ENCODE data around the gene ADCY1.

ADCY1 gene

DNA sequence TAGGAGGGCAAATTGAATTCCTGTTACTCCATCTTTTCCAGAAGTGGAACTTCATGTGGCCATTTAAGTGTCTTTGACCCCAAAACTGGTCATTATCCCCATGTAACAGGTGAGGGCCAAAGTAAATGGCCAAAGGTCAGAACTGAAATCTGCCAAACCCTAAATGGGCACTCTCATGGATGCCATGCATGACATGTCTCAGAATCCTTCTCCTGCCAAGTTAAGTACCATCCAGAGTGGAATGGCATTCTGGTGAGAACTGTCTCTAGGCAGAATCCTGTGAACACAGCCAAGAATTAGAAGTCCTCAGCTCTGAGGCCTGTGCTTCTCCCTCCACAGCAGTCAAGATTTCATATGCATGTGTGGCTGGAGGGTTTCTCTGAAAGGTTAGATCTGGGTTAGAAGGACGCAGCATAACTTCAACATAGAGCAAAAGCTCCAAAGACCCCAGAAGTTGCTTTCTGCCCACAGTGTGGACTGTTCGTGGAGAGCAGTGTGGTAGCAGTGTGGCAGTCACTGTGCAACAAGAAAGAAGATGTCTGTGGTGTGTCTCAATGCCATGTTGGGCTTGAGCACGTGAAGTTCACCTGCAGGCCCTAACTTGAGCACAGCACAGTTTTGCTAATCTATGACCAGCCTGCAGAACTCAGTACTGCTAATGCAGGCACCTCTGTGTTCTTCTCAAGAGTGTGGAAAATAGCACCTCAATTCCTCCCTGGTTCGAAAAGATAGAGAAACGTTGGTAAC, 121.3 kb downstream of the ADCY1 start:
- DNase-seq (ENCODE audit: low spot score) = no peak

DNA sequence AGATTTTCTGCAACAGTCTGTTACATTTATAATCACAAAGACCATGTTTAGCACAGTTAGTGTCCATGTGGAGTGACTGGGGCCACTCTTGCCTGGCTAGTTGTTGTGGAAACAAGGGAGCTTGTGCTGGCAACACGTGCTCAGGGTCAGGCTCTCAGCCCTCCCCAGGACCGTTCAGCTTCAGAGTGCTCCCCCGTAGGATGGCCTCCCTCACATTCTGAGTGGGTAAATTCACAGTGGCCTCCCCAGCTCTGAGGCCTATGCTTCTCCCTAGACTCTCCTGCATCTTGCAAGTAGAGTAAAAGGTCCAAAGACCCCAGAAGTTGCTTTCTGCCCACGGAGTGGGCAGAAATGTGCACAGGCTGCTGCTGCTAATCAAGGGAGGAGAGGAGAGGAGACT, 122.3 kb downstream of the ADCY1 start:
- DNase-seq (ENCODE audit: low spot score) = no peak

DNA sequence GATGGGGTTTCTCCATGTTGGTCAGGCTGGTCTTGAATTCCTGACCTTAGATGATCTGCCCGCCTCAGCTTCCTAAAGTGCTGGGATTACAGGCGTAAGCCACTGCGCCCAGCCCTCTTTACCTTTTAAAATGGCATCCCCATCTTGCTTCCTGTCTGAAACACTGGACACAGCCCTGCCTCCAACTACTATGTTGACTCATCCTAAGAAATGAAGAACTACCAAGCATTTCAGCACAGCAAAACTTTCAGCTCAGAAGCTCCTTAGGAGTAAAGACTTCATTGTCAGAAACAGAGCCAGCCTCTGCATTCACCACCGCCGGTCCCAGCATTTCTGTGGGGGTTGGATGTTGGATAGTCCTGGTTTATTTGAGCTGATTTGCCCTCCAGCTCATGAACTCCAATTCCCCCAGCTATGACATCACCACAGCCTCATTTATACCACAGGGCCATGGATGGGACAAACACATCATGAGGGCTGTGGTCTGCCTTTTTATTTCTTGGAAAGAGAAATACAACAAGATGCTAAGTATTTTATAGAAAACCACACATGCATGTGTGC, 123.5 kb downstream of the ADCY1 start:
- DNase-seq (ENCODE audit: low spot score) = peak; percentile 41

DNA sequence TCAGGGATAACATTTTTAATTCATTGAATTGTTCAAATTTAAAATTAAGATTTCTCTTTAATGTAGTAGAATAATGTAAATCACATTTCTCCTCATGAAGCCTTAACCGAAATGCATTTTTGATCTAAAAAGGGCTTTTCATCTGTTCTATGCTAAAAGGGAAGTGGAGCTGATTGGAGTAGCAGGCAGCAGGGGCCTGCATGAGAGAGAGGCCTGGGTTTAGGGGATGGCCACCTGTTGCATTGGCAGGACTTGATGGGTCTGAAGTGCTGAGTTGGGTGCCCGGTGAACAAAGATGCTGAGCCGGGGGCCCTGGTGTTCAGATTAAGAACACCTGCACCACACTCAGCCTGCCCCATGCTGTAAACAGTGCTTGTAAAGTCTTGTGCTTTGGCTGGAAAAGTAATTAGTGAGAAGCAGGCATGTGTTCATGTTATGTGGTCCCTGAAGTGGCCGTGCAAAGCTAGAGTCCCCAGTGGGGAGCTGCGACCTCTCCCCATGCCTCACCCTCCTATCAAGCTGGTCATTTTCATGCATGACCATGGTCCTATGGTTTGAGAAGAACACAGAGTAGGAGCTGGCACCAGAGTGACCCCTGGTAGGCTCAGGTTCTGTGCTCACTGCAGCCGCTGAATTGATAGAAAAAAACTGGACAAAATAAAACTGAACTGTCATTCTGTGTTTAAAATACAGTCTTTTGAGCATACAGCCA, 124.3 kb downstream of the ADCY1 start:
- no peak for DNase-seq (ENCODE audit: low spot score)

DNA sequence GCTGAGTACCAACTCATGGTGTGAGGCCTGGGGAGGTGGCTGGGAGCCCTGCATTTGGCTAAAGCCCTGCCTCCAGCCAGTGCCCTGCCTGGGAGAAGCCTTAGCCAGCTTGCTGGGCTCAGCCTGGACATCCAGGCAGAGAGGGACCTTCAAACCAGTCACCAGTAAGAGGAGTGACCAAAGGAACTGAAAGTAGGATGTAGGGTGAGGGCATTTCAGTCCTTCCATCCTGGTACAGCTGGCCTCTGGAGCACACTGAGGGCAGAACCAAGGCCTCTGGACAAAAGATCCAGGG, 124.8 kb downstream of the ADCY1 start:
- no peak for DNase-seq (ENCODE audit: low spot score)

DNA sequence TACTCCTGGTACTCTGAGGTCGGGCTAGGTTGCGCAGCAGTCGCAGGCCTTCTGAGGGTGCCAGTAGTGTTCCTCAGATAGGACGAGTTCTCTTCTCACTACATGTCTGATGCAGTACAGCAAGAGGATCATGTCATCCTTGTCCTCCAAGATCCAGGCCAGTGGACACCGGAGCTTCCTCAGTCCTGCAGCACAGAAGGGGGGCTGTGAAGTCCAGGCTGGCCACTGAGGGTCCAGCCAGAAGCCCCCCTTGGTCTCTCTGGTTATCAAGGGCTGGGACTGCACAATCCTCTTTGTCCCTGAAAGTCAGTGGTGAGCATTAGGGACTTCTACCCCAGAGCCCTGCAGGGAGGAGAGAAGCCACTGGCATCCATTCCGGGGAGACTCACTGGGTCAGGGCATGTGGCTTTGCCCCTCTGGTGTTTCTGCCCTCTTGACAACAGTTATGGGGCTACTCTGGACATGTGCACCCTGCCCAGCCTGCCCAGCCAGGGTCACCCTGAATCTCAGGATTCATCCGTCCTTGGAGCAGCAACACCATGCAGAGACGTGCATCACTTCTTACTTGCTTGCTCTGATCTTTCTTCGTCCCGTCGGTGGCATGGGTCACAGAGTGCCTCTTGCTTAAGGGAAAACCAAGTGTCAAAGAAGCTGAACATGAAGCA, 125.7 kb downstream of the ADCY1 start:
- DNase-seq (ENCODE audit: low spot score) = no peak

DNA sequence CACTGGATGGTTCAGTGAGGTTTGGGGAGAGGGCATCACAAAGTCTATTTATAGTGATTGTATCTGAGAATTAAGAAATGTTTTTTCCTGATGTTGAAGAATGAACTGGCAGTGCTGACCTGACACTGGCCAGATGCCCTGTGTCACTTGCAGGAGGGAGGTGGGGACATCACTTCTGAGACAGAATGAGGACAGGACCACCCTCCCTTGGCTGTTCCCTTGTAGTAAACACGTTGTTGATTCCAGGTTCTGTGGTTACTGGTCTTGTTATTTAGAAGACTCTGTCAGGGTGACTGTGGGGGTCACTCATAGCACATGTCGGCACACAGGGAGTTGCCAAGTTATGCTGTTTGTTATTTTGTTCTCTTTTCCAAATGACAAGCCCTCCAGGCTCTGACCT, 126.4 kb downstream of the ADCY1 start:
- DNase-seq (ENCODE audit: low spot score) = no peak

DNA sequence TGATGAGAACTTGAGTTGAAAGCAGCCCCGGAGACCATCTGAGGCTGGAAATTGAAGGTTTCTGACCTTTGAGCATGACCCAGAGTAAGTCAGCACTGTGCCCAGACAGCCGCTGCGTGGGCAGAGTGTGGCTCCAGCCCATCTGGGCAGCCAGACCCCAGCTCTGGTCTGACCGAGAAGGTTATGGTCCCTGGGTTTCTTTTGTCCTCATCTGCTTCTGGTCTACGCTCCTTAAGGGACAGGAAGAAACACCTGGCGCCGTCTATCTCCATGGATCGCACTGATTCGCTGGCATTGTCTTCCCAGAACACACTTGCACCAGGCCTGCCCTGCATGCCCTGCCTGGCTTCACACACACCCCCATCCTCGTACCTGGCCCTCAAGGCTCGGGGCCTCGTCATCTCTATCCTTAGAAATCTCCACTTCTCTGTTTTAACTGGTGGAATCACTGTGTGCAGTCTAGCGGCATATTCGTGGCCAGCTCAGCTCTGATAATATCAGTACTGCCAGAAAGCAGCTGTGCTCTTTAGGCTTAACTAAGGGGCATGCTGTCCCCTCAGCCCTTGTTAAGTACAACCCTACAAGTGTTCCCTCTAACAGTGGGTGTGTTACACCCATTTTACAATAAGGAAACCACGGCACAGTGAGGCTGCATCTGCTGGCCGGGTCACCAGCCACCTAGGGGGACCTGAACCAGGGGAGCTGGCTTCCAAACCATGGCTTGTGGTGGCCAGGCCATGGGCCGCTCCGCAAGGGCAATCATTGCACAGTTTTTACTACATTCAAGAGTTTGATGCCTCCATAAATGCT, 127.7 kb downstream of the ADCY1 start:
- no peak for DNase-seq (ENCODE audit: low spot score)

DNA sequence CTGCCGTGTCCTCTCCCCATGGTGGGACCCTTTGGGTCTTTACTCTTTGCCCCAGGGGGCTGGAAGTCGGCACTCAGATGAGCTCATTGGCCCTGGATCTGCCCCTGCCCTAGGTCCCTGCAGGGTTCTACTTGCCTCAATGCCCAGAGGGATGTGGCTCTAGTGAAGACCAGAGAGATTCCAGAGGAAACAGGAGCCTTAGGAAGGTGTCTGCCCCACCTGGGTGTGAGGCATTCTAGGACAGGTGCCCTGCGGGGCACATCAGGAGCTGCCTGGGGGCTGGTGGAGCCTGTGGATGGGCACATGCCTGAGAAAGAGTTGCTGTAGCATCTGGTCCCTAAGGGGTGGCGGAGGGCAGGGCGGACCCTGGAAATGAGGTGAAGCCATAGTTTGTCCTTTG, 128.6 kb downstream of the ADCY1 start:
- DNase-seq (ENCODE audit: low spot score) = no peak

DNA sequence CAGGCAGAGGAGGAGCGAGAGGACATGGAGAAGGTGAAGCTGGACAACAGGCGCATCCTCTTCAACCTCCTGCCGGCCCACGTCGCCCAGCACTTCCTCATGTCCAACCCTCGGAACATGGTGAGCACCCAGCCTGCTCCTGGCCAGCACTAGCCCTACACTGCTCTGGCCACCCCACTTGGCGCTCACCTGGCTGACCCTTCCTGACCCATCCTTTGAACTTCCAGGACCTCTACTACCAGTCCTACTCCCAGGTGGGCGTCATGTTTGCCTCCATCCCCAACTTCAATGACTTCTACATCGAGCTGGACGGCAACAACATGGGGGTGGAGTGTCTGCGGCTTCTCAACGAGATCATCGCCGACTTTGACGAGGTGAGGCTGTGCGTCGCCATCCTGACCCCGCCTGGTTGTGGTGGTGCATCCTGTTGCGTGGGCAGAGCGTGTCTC, 129.2 kb downstream of the ADCY1 start:
- DNase-seq (ENCODE audit: low spot score) = no peak

DNA sequence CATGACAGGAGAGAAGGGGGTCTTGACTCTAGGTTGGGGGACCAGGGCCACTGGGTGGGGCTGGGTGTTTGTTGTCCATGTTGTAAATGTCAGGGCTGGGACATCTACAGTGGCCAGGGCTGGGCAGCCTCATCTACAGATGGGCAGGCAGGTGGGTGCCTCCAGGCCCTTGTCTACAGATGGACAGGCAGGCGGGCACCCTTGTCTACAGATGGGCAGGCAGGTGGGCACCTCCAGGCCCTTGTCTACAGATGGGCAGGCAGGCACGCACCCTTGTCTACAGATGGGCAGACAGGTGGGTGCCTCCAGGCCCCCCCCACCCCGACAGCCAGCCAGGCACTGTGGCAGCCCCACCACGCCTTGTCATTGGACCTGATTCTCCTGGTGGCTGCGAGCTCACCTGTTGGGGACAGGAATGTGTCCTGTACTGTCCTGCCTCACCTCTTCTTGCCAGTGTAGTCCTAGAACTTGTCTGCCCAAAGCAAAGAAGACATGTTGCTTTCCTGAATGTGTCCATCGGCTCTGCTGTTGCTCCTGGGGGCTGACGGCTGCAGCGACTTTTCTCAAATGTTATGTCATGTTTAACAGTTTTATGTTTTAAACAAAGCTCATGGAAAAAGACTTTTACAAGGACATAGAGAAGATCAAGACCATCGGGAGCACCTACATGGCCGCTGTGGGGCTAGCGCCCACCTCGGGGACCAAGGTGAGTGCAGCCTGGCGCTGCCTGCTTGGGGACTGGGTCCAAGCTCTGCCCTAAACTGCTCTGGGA, 129.9 kb downstream of the ADCY1 start:
- no peak for DNase-seq (ENCODE audit: low spot score)

DNA sequence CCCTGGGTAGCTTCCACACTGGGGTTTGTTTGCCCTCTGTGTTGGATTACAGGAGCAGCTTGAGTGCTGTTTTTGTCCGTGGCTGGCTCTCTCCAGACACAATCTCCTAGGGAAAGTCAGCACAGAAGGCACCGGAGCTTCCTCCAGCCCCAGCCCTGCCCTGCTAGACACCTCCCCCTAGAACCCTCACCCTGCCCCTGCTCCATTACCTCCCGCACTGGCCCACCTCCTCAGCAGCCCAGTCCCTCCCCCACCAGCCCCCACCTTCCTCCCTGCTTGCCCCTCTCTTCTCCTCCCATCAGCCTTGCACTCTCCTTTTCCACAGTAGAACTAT, 130.5 kb downstream of the ADCY1 start:
- no peak for DNase-seq (ENCODE audit: low spot score)

DNA sequence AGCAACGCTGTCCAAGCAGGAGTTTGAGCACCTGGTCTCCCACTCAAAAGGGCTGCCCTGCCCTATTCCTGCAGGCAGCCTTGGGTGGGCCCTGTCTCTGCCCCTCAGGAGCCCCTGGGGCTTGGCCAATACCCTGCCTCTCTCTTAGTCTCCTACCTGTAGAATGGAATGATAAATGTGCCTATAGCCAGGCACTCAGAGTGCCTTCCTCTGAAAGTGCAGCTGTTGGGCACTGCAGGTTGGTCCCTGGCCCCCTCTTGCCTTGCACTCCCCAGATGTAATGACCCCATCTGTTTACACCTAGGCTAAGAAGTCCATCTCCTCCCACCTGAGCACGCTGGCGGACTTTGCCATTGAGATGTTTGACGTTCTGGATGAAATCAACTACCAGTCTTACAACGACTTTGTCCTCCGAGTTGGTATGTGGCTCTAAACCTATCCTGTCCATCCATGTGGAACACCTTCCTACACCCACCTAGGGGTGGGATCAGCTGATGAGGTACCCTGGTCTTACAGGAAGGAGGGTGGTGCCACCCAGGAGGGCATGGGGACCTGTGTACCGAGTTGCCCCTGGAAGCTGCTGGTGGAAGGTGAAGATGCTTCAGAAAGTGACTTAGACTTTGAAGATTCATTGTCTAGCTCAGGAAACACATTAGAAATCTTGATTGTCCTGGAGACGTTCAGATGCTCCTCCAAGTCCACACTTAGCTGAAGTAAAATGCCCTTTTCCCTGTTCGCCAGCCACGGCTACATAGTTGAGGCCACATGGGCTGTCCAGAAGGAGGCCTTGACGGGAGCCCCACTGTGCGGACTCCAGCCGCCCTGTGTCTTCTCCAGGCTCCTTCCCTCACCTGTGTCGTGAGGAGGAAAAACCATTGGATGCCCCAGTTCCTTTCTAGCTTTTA, 134.1 kb downstream of the ADCY1 start:
- no peak for DNase-seq (ENCODE audit: low spot score)

DNA sequence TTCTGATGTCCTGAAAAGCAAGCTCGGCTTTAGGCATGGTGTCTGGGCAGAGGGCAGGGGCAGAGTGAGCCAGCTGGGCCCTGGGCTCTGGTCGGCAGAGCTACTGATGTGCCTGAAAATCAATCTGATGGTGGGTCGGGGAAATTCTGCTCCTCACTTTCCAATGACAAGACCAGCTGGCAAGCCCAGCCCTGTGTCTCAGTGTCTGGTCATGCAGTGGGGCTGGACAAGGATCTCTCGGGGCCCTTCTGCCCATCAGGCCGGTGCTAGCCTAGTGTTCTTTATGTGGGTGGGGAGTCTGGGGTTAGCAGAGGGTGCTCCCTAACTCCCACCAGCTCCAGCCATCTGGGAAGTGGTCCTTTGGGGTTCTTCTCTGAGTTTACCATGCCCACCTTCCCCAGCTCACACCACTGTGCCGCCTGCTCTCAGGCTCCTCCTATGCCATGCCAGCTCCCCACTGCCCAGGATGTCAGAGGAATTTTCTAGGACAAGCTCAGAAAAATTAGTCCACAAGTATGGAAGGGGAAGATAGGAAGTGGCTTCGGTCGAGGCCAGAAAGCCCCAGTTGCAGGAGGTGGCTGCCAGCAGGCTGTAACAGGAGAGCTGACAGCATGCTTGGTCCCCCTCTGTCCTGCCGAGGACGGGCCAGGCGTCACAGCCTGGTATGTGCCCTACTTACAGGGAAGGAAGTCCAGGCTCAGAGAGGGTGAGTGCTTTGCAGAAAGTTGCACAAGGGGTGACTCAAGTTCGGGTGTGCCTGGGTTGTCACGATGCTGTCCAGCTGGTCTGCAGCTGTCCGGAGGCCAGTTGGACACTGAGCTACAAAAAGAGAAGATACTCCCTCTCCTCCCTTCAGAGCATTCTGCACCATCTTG, 135.2 kb downstream of the ADCY1 start:
- DNase-seq (ENCODE audit: low spot score) = peak; percentile 77

DNA sequence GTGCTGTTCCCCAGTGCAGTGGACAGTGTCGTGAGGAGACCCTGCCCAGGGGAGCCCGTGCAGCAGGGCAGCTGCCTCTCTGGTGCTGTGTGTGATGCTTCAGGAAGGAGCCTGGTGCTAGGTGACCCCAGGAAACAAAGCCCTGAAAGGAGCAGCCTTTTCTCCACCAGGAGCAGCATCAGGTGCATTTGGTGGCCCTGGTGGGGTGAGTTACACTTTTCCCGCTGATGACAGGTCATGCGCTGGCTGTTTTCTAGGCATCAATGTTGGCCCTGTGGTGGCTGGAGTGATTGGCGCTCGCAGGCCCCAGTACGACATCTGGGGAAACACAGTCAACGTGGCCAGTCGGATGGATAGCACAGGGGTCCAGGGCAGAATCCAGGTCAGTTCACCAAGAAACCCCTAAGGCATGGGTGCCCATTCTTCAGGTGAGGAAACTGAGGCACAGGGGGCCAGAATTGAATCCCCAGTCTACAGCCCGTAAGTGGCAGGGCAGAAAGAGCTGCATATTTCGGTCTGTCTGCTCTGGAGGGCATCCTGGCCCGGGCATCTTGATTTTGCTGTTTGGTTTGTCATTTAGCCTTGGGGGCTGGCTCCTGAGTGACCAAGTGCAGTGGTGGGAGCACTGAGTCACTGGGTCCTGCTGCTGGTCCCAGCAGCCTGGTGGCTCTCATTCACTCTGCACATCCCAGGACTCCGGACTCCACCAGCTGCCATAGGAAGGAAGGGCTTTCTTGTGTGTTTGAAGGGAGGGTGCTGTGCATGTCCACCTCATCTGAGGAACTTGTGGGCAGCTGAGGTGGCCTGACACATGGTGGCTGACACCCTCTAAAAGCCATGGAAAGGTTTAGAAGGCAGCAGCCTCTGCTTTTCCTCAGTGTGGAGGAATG, 136.3 kb downstream of the ADCY1 start:
- DNase-seq (ENCODE audit: low spot score) = no peak

DNA sequence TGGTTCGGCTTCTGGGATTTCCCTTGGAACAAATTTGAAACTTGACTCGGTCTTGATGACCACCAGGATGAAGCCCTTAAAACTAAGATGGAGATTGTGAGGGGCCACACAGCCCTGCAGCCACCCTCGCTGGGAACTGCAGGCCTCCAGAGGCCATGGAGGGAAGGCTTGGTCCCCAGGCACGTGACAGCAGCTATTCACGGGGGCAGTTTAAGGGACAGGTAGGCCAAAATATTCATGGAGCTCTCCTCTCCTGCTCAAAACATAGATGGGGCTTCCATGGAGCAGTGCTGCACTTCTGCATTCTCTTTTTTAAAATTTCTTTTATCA, 137.0 kb downstream of the ADCY1 start:
- no peak for DNase-seq (ENCODE audit: low spot score)

DNA sequence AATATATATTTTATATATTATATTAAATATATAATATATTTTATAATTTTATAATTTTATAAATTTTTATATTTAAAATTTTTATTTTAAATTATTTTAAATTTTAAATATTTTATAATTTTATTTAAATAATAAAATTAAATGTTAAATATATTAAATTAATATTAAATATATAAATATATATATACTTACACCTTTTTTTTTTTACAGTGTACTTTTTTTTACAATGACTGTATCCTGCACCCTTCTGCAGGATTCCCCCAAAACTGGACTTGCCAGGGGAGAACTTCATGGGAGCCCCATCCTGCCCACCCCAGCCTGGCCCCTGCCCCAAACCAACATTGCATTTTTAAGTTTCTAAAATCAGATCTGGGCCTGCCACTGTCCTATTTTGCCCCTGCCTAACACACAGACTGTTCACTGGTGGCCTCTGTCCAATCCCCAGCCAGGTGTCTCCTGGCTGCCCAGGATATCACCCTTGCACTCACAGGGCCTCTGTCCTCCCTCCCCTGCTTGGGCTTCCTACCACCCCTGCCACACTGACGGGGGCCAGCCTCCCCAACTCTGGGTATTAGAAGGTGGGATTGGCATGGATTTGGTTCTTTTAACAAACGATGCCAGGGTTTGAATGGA, 138.0 kb downstream of the ADCY1 start:
- DNase-seq (ENCODE audit: low spot score) = no peak

Measured in AG08396 (cell line).